Upper lobe of right lung (tissue), 1 donor: ENCODE data around the gene RNF44. TPM values are rescaled to one million over a fixed set of nuclear protein-coding genes. Genes with fewer than 3 reads are reported as not detected.

Source experiments
- ATAC-seq: fragments of 200-7000 bp; cut with Tn5 transposase; one replicate; pipeline ENCODE4 v1.9.1; 2020; ENCODE audit warnings: mild to moderate bottlenecking, moderate library complexity
- DNase-seq: peaks from one replicate; pipeline ENCODE4 v3.0.0-alpha.2; 2020
- H3K27ac ChIP-seq: fragments of 200-600 bp; one replicate; pipeline ENCODE4 v1.8.0; 2022
- H3K27me3 ChIP-seq: fragments of 200-600 bp; one replicate; pipeline ENCODE4 v1.8.0; 2022; ENCODE audit warnings: mild to moderate bottlenecking
- H3K36me3 ChIP-seq: fragments of 200-600 bp; one replicate; pipeline ENCODE4 v1.8.0; 2022
- H3K4me1 ChIP-seq: fragments of 200-600 bp; one replicate; pipeline ENCODE4 v1.8.0; 2022
- H3K4me3 ChIP-seq: fragments of 200-600 bp; one replicate; pipeline ENCODE4 v1.8.0; 2022; ENCODE audit warnings: mild to moderate bottlenecking
- H3K9me3 ChIP-seq: fragments of 200-600 bp; one replicate; pipeline ENCODE4 v1.8.0; 2022
- intact Hi-C: fragments of 100-400 bp; cut with DNase I; formaldehyde crosslinking; loops from one replicate; pipeline ENCODE4 v1.11.0; 2022
- total RNA-seq: library from RNA; stranded (reverse); fragmentation: NEBNext Ultra II Directional; extraction: Animal tissue kit (Norgen Biotek cat#: 25700); gene quantifications from one replicate; pipeline ENCODE4 v1.2.1, GENCODE V29; 2021
- TF ChIP-seq, protein P1 (sequence below): fragments of 200-600 bp; IDR thresholded peaks from one replicate; pipeline ENCODE4 v1.8.0; 2022; ENCODE audit warnings: antibody characterized with exemption
- donor health status: DM: no; HTN: yes; CAD: no; lungs with severe emphysema.

Gene RNF44
- total RNA-seq, 1 donor from 2014 or later = 48.0 TPM

DNA sequence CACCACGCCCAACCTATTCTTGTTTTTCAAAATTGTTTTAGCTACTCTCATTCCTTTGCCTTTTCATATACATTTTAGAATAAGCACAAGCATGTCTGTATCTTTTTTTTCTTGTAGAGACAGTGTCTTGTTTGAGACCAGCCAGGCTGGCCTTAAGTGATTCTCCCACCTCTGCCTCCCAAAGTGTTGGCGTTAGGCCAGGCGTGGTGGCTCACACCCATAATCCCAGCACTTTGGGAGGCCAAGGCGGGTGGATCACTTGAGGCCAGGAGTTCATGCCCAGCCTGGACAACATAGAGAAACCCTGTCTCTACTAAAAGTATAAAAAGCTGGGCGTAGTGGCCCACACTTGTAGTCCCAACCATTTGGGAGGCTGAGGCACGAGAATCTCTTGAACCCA, 13.1 kb downstream of the RNF44 start:
- H3K36me3 ChIP-seq = peaks cover 29% of the 10 kb centered on the region
- intact Hi-C loops = no loop called here
- ATAC-seq (no peak), DNase-seq (no peak)
- no peaks in the 10 kb centered on the region for H3K4me1 ChIP-seq
- no peak overlapping the region for H3K27ac ChIP-seq
- H3K9me3 ChIP-seq = no peaks in the 10 kb centered on the region
- TF ChIP-seq, protein P1, sequence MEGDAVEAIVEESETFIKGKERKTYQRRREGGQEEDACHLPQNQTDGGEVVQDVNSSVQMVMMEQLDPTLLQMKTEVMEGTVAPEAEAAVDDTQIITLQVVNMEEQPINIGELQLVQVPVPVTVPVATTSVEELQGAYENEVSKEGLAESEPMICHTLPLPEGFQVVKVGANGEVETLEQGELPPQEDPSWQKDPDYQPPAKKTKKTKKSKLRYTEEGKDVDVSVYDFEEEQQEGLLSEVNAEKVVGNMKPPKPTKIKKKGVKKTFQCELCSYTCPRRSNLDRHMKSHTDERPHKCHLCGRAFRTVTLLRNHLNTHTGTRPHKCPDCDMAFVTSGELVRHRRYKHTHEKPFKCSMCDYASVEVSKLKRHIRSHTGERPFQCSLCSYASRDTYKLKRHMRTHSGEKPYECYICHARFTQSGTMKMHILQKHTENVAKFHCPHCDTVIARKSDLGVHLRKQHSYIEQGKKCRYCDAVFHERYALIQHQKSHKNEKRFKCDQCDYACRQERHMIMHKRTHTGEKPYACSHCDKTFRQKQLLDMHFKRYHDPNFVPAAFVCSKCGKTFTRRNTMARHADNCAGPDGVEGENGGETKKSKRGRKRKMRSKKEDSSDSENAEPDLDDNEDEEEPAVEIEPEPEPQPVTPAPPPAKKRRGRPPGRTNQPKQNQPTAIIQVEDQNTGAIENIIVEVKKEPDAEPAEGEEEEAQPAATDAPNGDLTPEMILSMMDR = no peak
- H3K4me3 ChIP-seq = no peak overlapping the region
- no peaks in the 10 kb centered on the region for H3K27me3 ChIP-seq

DNA sequence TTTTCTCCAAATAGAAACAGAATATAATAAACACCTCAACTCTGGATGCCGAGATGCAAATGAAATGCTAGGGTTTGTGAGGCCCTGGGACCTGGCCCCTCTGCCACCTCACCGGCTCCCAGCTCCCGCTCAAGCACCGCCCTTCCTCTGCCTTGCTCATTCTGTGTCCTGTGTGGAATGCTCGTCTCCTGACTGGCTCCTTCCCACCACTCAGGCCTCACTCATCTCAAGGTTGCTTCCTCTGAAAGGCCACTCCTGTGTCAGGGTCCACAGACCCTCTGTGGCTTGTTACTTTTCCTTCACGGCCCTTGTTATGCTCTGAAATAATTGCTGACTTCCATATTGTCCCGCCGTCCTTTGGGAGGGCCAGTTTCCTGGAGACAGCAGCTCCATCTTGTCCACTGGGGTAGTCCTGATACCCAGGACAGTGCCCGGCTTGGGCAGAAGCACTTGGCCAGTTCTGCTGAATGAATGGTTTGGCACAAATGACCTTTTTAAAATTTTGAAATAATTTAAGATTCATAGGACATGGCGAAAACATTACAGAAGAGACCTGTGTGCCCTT, 15.4 kb downstream of the RNF44 start:
- Histone ChIP-seq H3K9me3 (no peaks in the 10 kb centered on the region), H3K27me3 (no peaks in the 10 kb centered on the region), H3K4me3 (no peak overlapping the region), H3K4me1 (no peaks in the 10 kb centered on the region), H3K36me3 (peaks cover 6% of the 10 kb centered on the region), H3K27ac (no peak overlapping the region)
- no peak for DNase-seq
- intact Hi-C loops = no loop called here
- TF ChIP-seq, protein P1 = no peak
- no peak for ATAC-seq

DNA sequence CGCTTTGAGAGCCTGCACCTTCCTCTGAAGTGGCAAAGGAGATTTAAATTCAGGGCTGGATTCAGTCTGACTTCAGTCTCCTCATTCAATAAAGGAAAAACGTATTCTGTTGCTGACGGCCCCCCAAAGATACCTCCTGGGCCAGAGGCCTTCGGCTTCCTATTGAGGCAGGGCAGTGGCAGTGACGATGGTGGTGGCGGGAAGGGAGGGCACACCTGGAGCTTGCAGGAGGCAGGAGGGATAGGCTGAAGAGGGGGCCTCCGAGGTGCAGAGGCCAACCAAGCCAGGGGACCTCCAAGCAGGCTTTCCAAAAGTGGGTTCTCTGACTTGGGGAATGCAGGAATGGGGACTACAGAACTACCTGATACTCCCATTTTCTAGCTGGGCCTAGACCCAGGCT, 15.9 kb downstream of the RNF44 start:
- ATAC-seq (no peak), DNase-seq (no peak)
- H3K27me3 ChIP-seq = no peaks in the 10 kb centered on the region
- no peaks in the 10 kb centered on the region for H3K9me3 ChIP-seq
- no peak overlapping the region for H3K27ac ChIP-seq
- H3K4me3 ChIP-seq = no peak overlapping the region
- no peaks in the 10 kb centered on the region for H3K4me1 ChIP-seq
- peaks cover under 1% of the 10 kb centered on the region for H3K36me3 ChIP-seq
- TF ChIP-seq, protein P1 = no peak
- intact Hi-C loops = no loop called here

DNA sequence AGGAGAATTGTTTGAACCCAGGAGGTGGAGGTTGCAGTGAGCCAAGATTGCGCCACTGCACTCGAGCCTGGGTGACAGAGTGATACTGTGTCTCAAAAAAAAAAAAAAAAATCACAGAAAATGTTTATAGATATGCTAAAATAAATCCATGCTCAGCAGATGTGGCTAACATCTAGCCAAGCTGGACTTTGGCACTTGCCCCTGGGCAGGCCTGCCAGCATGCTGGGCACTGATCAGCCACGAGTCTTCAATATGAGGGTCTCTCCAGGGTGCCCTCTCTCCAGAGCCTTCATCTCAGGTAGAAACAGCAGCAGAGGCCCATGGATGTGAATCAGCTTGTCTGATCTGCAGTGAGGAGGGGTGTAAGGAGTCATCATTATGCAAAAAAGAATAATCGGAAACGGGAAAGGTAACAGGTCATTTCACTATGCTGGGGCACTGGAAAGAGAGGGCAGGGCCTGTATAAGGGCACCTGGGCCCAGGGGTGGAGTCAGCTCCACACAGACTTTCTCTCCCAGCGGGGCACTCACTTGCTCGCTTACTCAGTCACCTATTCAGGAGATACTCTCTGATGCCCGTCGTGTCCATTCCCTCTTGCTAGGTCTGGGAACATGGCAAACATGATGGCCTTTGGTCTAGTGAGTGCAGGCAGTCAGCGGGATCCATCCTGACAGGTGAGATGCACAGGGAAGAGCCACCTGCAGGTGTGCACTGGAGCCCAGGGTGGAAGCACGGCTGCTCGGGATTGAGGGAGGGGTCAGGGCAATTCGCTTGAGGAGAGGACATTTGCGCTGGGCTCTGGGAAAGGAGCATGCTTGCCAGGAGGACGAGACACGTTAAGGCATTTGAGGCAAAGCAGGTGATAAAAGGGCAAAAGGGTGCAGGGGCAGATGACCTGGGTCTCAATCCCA, 17.1 kb downstream of the RNF44 start:
- Histone ChIP-seq H3K27ac (no peak overlapping the region), H3K9me3 (no peaks in the 10 kb centered on the region), H3K4me1 (no peaks in the 10 kb centered on the region), H3K4me3 (no peak overlapping the region), H3K27me3 (no peaks in the 10 kb centered on the region), H3K36me3 (no peaks in the 10 kb centered on the region)
- TF ChIP-seq, protein P1 = no peak
- DNase-seq = no peak
- ATAC-seq = no peak
- intact Hi-C loops = no loop called here

DNA sequence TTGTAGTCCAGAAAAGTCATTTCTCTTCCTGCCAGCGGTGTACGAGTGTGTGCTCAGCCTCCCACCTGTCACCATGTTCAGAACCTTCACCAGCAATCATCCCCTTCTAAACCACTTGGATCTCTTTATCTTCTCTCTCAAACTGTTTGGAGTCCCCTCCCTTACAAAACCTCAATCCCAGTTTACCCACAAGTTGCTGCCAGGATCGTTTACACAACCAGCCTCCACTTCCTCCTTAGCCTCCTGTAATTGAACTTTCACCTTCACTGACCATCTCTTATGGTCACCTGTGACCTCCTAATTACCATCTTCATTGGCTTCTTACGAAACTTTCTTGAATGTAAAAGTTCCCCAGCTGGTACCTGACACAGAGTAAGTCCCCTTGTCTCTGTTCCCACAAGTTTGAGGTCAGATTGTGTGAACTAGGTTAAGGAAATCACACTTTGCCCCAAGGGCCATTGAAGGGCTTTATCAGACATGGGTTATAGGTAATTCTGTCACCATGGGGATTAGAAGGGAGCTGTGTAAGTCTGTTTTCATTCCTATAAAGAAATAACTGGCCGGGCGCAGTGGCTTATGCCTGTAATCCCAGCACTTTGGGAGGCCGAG, 20.0 kb downstream of the RNF44 start:
- ATAC-seq = no peak
- DNase-seq = no peak
- Histone ChIP-seq H3K4me3 (no peak overlapping the region), H3K9me3 (no peaks in the 10 kb centered on the region), H3K36me3 (no peaks in the 10 kb centered on the region), H3K27ac (no peak overlapping the region), H3K27me3 (no peaks in the 10 kb centered on the region), H3K4me1 (no peaks in the 10 kb centered on the region)
- intact Hi-C loops = no loop called here
- TF ChIP-seq, protein P1 = no peak
